ENCODE results near the gene MAT2B.
"Not testable (repeated sequence)": the region's sequence is repeated elsewhere in the genome, so short reads cannot be mapped to it uniquely, and the experiment has no call there.

The MAT2B gene

GRCh38 chr5:163504079-163504931 is 1.1 kb upstream of the MAT2B start:
- DNase-seq, result peak; percentile 75

DNA sequence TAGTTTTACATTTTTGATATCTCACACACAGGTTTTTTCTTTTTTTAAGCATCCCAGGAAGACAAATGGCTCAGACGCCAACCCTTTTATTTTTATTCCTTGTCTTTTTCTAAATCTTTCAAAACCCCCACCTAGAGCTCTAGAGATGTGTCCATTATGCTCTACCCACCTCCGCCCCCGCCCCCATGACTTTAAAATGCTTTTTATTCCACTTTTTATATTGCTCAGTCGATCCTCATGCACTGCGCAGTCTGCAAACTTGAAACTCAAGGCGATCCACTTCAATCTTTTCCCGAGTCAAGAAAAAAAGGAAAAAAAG is 411 bp upstream of the MAT2B start:
- no peak for DNase-seq

DNA sequence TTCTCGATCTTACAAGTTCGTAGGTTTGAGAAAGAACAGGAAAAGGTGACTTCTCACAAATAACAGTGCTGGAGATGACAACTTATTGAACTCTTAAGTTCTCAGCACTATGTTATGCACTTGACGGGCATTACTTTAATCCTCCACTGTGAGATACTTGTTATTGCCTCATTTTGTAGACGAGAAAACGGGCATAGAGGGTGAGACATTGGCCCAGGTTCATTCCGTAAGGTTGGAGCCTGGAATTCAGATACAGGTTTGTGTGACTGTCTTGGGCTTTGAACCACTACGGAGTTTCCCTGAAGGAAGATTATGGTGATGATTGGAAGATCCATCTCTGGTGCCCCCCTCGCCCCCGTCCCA is 657 bp downstream of the MAT2B start:
- DNase-seq, result no peak

DNA sequence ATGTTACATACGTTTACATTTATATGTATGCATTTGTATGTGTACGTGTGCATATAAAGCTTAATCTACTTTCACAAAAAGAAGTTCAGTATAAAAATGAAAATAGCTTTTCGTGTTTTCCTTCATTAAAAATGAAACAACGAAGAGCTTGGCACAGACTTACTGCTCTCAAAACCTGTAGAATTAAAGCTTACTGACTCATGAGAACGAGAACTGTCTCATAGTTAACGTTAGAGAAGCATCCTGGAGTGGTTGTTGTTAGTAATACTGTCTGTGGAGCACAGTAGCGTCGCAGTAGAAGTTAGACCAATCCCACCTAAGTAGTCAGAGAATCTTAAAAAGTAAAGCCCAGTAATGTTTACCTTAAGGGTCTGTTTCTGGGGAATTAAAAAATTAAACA is 1.3 kb downstream of the MAT2B start:
- peak; percentile 55 for DNase-seq

GRCh38 chr5:163508753-163509152 is 3.3 kb downstream of the MAT2B start:
- no peak for DNase-seq

GRCh38 chr5:163509291-163509951 is 4.0 kb downstream of the MAT2B start:
- peak; percentile 1 for DNase-seq

DNA sequence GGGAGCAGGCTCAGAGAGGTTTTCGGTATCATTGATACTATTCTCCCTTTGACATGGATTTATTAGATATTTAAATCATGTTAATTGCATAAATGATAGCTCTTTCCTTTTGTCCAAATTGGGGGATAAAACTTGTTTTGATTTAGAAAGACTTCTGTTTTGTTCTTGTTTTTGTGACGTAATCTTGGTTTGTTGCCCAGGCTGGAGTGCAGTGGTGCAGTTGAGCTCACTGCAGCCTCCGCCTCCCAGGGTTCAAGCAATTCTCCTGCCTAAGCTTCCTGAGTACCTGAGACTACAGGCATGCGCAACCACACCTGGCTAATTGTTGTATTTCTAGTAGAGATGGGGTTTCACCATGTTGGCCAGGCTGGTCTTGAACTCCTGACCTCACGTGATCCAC is 7.1 kb downstream of the MAT2B start:
- no peak for DNase-seq

GRCh38 chr5:163525096-163525495 is 19.7 kb downstream of the MAT2B start:
- no peak for DNase-seq

DNA sequence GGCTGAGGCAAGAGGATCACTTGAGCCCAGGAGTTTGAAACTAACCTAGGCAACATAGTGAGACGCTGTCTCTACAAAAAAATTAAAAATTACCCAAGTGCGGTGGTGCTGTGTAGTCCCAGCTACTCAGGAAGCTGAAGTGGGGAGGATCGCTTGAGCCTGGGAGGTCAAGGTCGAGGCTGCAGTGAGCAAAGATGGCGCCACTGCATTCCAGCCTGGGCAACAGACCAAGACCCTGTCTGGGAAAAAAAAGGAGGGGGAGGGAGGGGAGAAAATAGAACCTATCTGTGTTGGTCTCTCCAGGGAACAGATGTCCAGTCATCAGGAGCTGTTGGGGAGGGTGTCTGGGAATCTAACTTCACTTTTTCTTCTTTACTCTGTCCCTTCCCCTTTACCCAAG is 24.3 kb downstream of the MAT2B start:
- no peak for DNase-seq

DNA sequence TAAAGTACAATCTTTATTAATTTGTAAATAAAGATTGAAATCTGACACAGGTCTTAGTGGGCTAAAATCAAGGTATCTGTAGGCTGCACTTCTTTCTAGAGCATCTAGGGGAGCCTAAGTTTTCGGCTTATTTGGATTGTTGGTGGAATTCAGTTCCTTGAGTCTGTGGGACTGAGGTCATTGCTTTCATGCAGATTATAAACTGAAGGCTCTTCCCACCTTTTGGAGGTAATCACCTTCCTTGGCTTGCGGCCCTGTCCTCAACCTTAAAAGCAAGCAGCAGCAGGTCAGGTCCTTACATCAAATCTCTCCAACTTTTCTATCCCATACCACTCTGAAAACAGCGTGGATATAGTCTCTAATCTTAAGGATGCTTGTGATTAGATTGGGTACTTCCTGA is 25.9 kb downstream of the MAT2B start:
- no peak for DNase-seq

- DNase-seq, result no peak
These were observed 27.0 kb downstream of the MAT2B start for GRCh38 chr5:163532171-163533084.

DNA sequence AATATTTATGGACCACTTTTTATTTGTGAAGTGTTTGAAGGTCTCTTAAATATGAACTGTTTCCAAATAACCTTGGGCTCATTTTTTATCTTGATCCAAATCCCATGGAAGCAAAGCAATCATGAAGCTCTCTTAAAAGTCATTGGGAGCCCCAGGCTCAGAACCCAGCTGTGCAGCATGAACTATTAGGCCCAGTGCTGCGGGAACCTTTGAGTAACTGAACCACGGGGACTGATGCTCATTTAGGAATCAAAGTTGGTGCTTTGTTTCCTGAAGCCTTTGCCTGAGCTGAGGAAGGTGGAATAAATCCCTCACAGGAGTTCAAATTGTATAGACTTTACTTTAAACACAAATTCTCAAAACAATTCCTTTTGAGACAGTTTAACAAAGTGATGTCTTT is 27.8 kb downstream of the MAT2B start:
- no peak for DNase-seq

- no peak for DNase-seq
These were observed 29.2 kb downstream of the MAT2B start for GRCh38 chr5:163534492-163535094.

- no peak for DNase-seq
These were observed 29.9 kb downstream of the MAT2B start for GRCh38 chr5:163535290-163535689.

DNA sequence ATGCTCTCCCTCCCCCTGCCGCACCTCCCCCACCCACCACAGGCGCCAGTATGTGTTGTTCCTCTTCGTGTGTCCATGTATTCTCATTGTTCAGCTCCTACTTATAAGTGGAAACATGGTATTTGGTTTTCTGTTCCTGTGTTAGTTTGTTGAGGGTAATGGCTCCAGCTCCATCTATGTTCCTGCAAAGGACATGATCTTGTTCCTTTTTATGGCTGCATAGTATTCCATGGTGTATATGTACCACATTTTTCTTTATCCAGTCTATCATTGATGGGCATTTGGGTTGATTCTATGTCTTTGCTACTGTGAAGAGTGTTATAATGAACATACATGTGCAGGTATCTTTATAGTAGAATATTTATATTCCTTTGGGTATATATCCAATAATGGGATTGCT is 31.0 kb downstream of the MAT2B start:
- not testable (repeated sequence) for DNase-seq

GRCh38 chr5:163540696-163541095 is 35.3 kb downstream of the MAT2B start:
- no peak for DNase-seq

DNA sequence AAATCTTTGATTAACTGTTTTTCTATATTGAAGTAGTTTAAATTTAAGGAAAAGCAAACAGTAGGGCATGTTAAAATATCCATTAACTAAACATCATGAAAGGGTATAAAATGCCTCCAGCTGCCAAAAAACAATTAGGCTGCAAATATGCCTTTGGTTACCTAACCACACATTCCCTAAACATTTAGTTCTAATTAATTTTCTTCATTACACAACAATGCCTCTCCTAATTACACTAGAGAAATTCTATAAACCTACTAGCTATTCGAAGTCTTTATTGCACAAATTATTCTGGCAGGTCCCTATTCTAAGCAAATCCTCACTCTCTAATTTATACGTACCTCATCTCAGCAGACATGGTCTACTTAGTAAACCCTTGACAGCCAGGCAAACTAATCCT is 37.4 kb downstream of the MAT2B start:
- DNase-seq, result no peak

- no peak for DNase-seq
These were observed 38.6 kb downstream of the MAT2B start for GRCh38 chr5:163544041-163544440.

DNA sequence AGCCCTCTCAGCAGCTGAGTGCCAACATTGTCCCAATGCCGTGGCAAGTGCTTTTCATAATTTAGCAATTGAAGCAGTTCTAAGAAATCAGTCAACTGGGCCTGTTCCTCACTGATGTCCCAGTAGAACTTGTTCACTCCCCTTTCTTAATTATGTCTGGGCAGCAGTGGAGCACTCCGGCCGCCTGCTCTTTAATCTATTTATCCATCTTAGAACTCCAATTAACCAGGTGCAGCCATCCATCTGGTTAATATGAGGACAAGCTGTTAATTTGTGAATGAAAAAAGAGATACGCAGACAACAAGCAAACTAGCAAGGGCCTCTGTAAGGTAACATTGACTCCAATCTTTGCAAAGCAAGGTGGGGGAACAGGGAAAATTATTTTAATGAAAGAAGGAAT is 39.4 kb downstream of the MAT2B start:
- no peak for DNase-seq

- DNase-seq, result no peak
These were observed 43.2 kb downstream of the MAT2B start for GRCh38 chr5:163548649-163549048.

DNA sequence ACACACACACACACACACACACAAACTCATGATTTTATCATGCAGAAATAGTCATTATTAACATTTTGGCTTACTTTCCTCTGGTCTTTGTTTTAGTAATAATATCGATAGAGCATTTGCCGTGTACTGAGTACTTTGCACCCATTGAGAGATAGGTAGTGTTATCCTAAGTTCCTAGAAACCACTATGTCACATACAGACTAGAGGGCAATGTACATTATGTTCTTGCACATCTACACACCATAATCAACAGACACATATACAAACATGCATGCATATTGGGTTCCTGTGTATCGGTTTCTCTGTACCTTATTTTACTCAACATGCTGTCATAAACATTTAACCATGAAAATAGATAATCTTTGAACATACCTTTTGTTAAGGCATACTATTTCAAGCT is 45.7 kb downstream of the MAT2B start:
- DNase-seq, result no peak

DNA sequence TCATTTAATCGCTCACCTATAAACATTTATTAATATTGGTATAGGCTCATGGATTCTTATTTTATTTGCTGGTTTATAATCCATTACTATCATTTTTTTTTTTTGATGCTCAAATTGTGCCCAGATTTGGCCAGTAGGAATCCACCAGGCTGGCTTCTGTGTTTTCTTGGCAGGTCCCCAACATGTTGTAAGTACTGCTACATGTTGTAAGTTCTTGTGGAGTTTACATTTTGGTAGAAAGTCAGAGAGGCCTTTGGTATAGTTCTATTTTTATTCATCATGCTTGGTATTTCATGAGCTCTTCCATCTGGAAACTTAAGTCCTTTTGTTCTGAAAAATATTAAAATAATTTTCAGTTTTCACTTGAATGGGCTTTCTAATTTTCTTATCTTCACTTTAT is 47.1 kb downstream of the MAT2B start:
- DNase-seq, result no peak

- no peak for DNase-seq
These were observed 55.9 kb downstream of the MAT2B start for GRCh38 chr5:163561339-163561738.
